NCI-H1417 treated with DMSO at 0.1 percent for 48 hours (cell line): ENCODE data around the gene BAHCC1.

Experiments
- DNase-seq: peaks from one replicate; lab custom pipeline; 2025; lab: John Stamatoyannopoulos, UW

BAHCC1 gene

DNA sequence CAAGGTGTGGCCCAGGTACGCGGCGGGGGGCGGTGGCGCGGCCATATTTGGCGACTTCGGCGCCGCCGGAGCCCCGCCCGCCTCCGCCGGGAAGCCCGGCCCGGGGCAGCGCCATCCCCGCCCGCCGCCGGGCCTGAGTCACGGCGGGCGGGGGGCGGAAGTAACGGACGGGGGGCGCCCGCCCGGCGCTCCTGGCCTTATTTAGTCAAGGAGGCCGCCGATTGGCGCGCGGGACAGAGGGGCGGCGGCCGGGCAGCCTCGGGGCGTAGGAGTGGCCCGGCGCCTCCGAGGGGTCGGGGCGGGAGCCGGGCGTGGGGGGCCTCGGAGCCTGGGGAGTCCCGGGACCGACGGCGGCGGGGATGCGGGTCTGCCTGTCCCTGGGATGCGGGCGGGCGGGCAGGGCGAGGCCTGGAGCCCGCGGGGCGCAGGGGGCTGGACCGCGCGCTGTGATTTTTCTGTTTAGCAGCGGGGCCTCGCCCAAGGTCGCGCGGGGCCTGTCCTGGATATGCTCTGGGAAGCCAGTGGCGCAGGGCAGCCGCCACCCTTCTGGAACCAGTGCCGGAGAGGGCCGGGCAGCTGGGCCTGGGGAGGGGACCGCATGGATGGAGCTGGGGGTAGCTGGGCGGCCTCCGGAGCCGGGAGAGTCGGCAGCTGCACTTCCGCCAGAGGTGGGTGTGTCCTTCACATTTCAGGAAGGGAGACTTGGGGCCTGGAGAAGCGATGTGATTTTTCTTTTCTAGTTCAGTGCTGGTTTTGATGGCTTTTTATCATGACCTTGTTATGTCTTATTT is 119.7 kb downstream of the BAHCC1 start:
- DNase-seq: no peak

DNA sequence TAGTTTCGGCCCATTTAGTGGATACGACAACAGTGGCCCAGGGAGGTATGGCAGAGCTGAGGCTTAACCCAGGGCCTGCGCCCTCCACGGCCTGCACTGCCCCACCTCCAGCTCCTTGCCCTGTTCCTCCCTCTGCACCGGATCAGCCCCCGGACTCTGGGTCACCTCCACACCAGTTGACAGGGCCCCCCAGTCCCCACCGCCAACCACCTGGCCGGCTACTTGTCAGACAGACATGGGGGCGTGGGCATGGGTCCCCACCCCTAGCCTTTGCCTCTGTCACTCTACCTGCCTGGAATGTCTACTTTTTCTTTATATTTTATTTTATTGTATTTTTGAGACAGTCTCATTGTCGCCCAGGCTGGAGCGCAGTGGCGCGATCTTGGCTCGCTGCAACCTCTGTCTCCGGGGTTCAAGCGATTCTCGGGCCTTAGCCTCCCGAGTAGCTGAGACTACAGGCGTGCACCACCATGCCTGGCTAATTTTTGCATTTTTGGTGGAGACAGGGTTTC is 120.3 kb downstream of the BAHCC1 start:
- no peak for DNase-seq
